Gastrocnemius medialis (tissue), 4 donors: ENCODE data around the gene DUSP16.

Source experiments
- POLR2A ChIP-seq, 2 donors: fragments of 450-650 bp; IDR thresholded peaks; one replicate each; pipeline ENCODE4 v1.6.1; 2017; ENCODE audit warnings: antibody characterized with exemption in 2 of 2, mild to moderate bottlenecking in 2 of 2, moderate library complexity in 2 of 2
- TF ChIP-seq, protein P1 (sequence below), 5 experiments: fragments of 450-650 bp in 3 of 5; fragments of 200-600 bp in 2 of 5; sonication (generic) in 2 of 5; IDR thresholded peaks in 4 of 5; conservative IDR thresholded peaks in 1 of 5; 1 replicate in 4 of 5; 2 replicates in 1 of 5; pipeline ENCODE4 v1.5.1; 2016 to 2019; ENCODE audit warnings: antibody characterized with exemption in 5 of 5, mild to moderate bottlenecking in 3 of 5, moderate library complexity in 3 of 5

DNA sequence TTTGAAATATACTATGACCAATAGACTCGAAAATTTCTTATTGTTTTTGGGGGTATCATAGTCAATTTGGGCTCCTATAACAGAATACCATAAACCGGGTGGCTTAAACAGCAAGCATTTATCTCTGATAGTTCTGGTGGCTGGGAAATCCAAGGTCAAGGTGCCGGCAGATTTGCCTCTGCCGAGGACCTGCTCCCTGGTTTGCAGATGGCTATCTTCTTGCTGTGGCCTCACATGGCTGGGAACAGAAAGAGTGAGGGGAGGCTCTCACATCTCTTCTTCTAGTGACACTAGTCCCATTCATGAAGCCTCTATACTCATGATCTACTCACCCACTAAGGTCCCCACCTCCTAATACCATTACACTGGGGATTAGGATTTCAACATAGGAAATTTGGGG, 135.1 kb downstream of the DUSP16 start:
- TF ChIP-seq, protein P1, sequence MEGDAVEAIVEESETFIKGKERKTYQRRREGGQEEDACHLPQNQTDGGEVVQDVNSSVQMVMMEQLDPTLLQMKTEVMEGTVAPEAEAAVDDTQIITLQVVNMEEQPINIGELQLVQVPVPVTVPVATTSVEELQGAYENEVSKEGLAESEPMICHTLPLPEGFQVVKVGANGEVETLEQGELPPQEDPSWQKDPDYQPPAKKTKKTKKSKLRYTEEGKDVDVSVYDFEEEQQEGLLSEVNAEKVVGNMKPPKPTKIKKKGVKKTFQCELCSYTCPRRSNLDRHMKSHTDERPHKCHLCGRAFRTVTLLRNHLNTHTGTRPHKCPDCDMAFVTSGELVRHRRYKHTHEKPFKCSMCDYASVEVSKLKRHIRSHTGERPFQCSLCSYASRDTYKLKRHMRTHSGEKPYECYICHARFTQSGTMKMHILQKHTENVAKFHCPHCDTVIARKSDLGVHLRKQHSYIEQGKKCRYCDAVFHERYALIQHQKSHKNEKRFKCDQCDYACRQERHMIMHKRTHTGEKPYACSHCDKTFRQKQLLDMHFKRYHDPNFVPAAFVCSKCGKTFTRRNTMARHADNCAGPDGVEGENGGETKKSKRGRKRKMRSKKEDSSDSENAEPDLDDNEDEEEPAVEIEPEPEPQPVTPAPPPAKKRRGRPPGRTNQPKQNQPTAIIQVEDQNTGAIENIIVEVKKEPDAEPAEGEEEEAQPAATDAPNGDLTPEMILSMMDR (IDR thresholded peaks at IDR 0.05 in 4 of 5, conservative IDR thresholded peaks at IDR 0.05 in 1 of 5) = no peak
- no peak for TF ChIP-seq POLR2A (IDR thresholded peaks at IDR 0.05)
